ENCODE results near the gene PCNT.

The PCNT gene

GRCh38 chr21:46323710-46324389, at the start of gene PCNT, which contains the start of gene C21orf58:
TSS of gene PCNT (plus strand) at chr21:46324156. CDS start at chr21:46324229, 73 bp downstream.
TSS of gene C21orf58 (minus strand) at chr21:46323870. CDS start at chr21:46322738, 1,132 bp downstream.
- peak; percentile 97 for DNase-seq

GRCh38 chr21:46274797-46275390, 49.1 kb upstream of the PCNT start:
- no peak for DNase-seq

- DNase-seq: no peak
Observed at GRCh38 chr21:46284077-46284644, 39.8 kb upstream of the PCNT start.

GRCh38 chr21:46284733-46285132, 39.2 kb upstream of the PCNT start:
- DNase-seq: no peak

- no peak for DNase-seq
Observed at GRCh38 chr21:46285206-46285661, 38.7 kb upstream of the PCNT start, which contains the start of gene MCM3AP. TSS of gene MCM3AP (minus strand) at chr21:46285611. CDS start at chr21:46285286, 325 bp downstream.

- peak; percentile 86 for DNase-seq
Observed at GRCh38 chr21:46285761-46286647, 38.0 kb upstream of the PCNT start, which contains the start of gene YBEY. TSS of gene YBEY (plus strand) at chr21:46286342. CDS start at chr21:46286914, 572 bp downstream.

GRCh38 chr21:46286648-46287002, 37.3 kb upstream of the PCNT start:
- DNase-seq: no peak

- no peak for DNase-seq
Observed at GRCh38 chr21:46287541-46287940, 36.4 kb upstream of the PCNT start.

- no peak for DNase-seq
Observed at GRCh38 chr21:46289655-46290179, 34.2 kb upstream of the PCNT start.

GRCh38 chr21:46291561-46291960, 32.4 kb upstream of the PCNT start:
- DNase-seq: no peak

- DNase-seq: no peak
Observed at GRCh38 chr21:46294647-46295176, 29.2 kb upstream of the PCNT start.

- no peak for DNase-seq
Observed at GRCh38 chr21:46295177-46295770, 28.7 kb upstream of the PCNT start.

- no peak for DNase-seq
Observed at GRCh38 chr21:46295996-46296752, 27.8 kb upstream of the PCNT start.

GRCh38 chr21:46297338-46298271, 26.4 kb upstream of the PCNT start:
- DNase-seq: no peak

- DNase-seq: no peak
Observed at GRCh38 chr21:46299167-46299566, 24.8 kb upstream of the PCNT start.

GRCh38 chr21:46301759-46302158, 22.2 kb upstream of the PCNT start:
- no peak for DNase-seq

GRCh38 chr21:46304437-46304836, 19.5 kb upstream of the PCNT start:
- DNase-seq: no peak

- no peak for DNase-seq
Observed at GRCh38 chr21:46304955-46305354, 19.0 kb upstream of the PCNT start.

GRCh38 chr21:46307625-46308024, 16.3 kb upstream of the PCNT start:
- DNase-seq: no peak

- no peak for DNase-seq
Observed at GRCh38 chr21:46308431-46308830, 15.5 kb upstream of the PCNT start.
